ENCODE results near the gene ADAMTS7.
"Not testable (repeated sequence)": the region's sequence is repeated elsewhere in the genome, so short reads cannot be mapped to it uniquely, and the experiment has no call there.

Gene ADAMTS7, protein sequence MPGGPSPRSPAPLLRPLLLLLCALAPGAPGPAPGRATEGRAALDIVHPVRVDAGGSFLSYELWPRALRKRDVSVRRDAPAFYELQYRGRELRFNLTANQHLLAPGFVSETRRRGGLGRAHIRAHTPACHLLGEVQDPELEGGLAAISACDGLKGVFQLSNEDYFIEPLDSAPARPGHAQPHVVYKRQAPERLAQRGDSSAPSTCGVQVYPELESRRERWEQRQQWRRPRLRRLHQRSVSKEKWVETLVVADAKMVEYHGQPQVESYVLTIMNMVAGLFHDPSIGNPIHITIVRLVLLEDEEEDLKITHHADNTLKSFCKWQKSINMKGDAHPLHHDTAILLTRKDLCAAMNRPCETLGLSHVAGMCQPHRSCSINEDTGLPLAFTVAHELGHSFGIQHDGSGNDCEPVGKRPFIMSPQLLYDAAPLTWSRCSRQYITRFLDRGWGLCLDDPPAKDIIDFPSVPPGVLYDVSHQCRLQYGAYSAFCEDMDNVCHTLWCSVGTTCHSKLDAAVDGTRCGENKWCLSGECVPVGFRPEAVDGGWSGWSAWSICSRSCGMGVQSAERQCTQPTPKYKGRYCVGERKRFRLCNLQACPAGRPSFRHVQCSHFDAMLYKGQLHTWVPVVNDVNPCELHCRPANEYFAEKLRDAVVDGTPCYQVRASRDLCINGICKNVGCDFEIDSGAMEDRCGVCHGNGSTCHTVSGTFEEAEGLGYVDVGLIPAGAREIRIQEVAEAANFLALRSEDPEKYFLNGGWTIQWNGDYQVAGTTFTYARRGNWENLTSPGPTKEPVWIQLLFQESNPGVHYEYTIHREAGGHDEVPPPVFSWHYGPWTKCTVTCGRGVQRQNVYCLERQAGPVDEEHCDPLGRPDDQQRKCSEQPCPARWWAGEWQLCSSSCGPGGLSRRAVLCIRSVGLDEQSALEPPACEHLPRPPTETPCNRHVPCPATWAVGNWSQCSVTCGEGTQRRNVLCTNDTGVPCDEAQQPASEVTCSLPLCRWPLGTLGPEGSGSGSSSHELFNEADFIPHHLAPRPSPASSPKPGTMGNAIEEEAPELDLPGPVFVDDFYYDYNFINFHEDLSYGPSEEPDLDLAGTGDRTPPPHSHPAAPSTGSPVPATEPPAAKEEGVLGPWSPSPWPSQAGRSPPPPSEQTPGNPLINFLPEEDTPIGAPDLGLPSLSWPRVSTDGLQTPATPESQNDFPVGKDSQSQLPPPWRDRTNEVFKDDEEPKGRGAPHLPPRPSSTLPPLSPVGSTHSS (N-terminal part only)

DNA sequence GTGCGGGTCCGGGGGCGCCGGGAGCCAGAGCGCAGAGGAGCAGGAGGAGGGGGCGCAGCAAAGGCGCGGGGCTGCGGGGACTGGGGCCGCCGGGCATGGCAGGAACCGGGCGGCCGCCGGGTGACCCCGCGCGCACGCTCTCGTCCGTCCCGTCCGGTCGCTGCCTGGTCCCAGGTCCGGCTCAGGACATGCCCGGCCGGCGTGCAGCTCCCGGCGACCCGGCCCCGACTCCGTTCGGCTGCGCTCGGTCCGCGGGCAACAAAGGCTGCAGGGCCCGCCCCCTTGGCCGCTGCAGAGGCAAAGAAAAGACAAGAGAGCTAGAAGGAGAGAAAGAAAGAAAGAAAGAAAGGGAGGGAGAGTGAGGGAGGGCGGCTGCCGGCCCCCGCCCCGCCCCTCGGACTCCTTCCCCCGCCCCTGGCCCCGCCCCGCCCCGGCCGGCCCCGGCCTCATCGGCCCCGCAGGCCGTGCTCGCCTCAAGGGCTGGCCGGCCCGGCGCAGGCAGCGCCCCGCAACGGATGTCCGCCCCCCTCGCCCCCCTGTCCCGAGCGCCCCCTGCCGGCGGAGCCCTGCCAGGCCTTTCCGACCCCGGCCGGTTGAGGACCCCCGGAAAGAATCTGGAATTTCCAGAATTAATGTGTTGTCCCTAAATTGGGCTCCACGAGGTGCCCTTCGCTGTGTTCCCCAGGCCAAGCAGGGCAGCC is at the start of gene ADAMTS7:
TSS of gene ADAMTS7 (minus strand) at position 341 of the 701 bp plus-strand sequence. CDS start at position 97, 244 bp downstream.
- DNase-seq (ENCODE audit: low spot score) (no peak), FAIRE-seq (no peak)

DNA sequence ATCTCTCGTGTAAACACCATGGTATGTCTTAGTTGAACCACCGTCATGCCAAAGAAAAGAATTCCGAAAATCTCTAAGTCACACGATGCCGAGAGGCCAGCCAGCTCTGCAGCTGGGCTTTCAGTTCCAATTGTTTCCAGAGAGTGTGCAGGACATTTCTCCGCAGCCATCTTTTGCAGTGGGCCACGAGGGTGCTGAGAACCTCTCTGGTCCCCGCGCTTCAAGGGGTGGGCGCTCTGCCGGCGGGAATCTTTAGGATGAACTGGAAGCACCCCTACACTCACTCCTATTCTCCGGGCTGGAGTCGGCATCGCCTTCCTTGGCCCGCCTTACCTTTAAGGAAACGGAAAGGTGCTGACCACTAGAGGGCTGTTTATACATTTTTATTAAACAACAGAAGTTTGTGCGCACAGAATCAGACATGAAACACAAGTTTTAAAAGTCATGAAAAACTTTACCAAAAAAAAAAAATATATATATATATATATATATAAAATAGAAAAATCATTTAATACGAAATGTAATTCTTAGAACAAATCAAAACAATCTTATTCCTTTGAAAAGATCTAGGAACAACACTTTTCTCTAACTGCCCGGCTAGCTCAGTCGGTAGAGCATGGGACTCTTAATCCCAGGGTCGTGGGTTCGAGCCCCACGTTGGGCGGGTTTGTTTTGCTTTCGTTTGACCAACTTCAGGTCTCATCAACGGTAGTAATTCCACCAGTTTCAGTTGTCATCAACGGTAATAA is 48.9 kb upstream of the ADAMTS7 start:
- DNase-seq (ENCODE audit: low spot score), result peak; percentile 72

DNA sequence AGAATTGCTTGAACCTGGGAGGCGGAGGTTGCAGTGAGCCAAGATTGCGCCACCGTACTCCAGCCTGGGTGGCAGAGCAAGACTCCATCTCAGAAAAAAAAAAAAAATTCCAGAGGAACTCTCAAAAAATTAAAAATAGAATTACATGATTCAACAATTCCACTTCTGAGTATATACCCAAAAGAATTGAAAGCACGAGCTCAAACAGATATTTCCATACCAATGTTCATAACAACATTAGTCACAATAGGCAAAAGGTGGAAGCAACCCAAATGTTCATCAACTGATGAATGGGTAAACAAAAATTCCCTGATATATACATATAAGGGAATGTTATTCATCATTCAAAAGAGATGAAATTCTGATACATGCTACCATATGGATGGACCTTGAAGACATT is 44.5 kb upstream of the ADAMTS7 start:
- DNase-seq (ENCODE audit: low spot score) (no peak), FAIRE-seq (no peak)

More for the DNA sequence above, 48.9 kb upstream of the ADAMTS7 start:
- FAIRE-seq, result peak; percentile 79

DNA sequence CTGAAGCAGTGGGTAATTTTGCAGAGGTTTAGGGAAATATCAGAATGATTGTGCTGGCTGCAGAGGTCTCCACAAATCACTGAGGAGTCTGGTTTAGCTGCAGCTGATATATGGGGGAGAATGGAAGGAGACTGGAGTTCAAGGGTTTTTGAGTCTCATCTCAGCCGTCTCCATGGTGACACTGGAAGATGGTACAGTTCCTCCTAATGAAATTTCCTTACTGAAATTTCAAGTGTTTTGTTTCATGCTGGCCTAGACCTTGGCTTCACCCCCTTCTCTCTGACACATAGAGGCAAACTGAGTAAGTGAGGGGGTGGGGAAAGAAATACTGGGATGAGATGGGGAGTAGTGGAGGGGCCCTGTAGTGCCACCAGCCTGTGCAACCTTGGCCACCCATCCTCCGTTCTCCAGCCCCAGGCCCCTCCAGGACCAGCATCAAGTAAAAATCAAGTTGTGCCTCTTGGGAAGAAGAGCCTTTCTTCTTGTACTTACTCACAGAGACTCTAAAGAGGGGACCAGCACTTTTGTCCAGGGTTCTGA is 43.6 kb upstream of the ADAMTS7 start:
- DNase-seq (ENCODE audit: low spot score), result no peak
- FAIRE-seq, result no peak

DNA sequence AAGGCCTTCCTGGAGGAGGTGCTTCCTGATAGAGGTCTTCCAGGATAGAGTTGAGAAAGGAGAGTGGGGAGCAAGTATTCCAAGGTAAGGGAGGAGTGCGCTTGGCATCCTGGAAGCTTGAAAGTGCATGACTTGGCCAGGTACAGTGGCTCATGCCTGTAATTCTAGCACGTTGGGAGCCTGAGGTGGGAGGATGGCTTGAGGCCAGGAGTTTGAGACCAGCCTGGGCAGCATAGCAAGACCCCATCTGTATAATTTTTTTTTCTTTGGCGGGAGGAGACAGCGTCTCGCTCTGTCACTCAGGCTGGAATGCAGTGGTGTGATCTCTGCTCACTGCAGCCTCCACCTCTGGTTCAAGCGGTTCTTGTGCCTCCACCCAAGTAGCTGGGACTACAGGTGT is 42.2 kb upstream of the ADAMTS7 start:
- FAIRE-seq (no peak), DNase-seq (ENCODE audit: low spot score) (no peak)

DNA sequence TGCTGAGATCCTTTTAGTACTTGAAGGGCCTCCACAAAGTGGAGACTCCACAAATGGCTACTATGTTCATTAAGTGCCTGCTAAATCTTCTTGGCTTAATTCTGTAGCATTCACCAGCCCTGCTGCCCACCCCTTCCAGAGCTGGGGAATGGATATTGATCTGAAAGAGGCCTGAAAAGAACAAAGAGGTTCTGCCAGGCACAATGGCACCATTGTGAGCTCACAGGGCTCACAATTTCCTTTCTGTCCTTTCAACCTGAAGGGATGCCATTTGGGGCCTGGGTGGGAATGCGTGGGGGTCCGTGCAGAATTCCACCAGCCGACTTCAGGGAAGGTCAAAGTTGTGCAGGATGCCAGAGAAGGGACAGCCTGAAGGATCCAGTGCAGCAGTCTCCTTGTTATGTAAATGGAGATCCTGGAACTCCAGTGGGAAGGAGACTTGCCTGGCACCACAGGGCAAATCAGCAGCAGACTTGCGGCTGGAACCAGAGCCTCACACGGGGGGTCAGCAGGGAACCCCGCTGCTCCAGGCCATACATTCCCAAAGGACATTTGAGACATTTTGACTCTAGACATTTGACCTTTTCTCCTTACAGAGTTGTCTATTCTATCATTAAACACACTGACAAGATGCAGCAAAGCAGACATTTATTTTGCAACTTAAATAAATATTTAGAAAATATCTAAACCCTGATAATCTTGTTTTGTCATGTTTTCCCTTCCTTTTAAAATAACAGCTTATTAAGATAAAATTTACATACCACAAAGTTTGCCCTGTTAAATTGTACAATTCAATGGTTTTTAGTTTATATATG is 39.9 kb upstream of the ADAMTS7 start:
- FAIRE-seq (no peak), DNase-seq (ENCODE audit: low spot score) (no peak)

DNA sequence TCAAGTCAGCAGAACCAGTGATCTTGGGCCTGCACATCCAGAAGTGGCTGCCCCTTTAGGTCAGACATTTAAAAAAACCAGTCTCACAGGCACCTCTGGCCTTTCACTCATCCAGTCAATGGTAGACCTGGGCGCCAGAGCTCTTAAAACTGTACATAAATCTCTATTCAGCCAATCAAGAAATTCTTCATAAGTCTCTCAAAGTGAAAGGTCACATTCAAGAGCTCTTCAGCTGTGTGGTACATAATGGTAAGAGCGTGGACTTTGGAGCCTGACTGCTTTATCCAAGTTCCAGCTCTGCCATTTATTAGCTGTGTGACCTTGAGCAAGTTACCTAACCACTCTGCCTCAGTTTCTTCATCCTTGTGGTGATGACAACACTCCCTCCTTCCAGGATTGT is 39.1 kb upstream of the ADAMTS7 start:
- FAIRE-seq, result no peak
- DNase-seq (ENCODE audit: low spot score), result no peak

DNA sequence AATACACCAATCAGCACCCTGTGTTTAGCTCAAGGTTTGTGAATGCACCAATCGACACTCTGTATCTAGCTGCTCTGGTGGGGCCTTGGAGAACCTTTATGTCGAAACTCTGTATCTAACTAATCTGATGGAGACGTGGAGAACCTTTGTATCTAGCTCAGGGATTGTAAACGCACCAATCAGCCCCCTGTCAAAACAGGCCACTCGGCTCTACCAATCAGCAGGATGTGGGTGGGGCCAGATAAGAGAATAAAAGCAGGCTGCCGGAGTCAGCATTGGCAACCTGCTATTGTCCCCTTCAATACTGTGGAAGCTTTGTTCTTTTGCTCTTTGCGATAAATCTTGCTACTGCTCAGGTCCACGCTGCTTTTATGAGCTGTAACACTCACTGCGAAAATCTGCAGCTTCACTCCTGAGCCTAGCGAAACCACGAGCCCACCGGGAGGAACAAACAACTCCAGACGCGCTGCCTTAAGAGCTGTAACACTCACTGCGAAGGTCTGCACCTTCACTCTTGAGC is 36.2 kb upstream of the ADAMTS7 start:
- FAIRE-seq; DNase-seq (ENCODE audit: low spot score): not testable (repeated sequence)

DNA sequence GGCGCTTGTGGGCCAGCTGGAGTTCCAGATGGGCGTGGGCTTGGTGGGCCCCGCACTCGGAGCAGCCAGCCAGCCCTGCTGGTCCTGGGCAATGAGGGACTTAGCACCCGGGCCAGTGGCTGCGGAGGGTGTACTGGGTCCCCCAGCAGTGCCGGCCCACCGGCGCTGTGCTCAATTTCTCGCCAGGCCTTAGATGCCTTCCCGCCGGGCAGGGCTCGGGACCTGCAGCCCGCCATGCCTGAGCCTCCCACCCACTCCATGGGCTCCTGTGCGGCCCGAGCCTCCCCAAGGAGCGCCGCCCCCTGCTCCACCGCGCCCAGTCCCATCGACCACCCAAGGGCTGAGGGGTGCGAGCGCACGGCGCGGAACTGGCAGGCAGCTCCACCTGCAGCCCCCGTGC is 35.6 kb upstream of the ADAMTS7 start:
- not testable (repeated sequence) for FAIRE-seq; DNase-seq (ENCODE audit: low spot score)

DNA sequence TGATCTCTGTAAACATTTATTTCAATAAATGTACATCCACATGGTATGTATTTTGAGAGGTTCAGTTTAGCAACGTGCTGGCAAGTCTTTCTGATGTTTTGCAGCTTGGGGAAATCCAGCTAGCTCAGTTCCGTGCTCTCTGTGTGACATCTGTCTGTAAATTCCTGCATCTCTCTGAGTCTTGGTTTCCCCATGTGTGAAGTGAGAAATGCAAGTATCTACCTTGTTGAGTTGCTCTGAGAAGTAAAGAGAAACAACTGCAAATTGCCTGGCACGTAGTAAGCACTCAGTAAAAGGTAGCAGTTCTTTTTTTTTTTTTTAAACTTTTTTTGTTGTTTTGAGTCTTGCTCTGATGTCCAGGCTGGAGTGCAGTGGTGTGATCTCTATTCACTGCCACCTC is 31.3 kb upstream of the ADAMTS7 start:
- no peak for FAIRE-seq
- DNase-seq (ENCODE audit: low spot score), result no peak

DNA sequence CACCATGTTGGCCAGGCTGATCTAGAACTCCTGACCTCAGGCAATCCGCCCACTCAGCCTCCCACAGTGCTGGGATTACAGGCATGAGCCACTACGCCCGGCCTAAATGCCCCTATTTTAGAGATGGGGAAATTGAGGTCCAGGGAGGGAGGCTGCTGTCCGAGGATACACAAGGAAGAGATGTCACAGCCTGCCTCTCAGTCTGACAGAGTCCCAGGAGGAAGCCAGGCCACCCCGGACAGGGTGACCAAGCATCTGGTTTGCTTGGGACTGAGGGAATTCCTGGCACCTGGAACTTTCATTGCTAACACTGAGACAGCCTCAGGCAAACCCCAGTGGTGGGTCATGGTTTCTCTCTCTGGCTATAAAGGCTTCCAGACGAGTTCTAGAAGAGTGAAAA is 30.6 kb upstream of the ADAMTS7 start:
- DNase-seq (ENCODE audit: low spot score), result no peak

DNA sequence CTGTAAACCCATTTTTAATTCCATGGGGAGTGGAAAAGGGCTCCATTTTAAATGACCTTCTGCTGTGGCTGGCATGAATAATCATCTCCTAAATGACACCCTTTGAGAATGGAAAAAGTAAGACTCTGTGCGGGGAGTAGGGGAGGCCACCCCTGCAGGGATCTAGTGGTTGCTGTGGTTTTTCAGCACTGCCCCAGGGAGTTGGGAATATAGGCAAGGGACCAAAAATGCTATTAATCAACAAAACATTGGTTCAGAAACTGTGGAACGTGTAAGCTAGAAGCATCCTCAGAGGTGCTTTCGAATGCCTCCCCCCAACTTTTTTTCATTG is 30.1 kb upstream of the ADAMTS7 start:
- FAIRE-seq (no peak), DNase-seq (ENCODE audit: low spot score) (no peak)

More for the DNA sequence above, 30.6 kb upstream of the ADAMTS7 start:
- FAIRE-seq, result no peak

DNA sequence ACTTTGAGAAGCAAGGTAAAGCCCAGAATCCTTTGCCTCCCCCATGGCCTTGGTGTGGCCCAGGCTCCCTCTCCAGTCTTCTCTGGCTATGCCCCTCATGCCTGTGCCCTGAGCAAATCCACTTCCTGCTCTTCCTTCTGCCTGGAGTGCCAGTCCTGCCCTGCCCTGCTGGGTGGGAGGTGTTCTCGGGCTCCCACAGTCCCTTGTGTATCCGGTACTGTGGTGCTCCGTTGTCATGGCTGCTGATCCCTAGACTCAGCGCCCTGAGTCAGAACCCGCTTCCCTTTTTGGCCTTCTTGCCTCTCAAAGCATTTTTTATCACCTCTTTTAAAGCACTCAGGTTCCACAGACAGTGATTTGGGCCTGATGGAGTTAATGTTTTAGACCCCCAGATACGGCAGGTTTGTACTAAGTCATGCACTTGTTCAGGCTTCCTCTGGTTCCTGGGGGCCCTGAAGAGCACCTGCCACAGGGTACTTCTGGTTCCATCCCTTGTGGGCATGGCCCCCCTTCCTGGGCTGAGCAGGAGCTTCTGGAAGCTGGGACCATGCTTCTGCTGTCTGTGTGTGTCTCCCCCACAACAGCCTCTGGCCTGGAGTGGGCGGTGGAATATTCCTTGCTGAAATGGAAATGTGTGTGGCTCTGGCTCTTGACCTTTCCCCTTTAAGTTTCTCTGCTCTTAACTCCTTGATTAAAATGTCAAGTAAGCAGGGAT is 29.6 kb upstream of the ADAMTS7 start:
- FAIRE-seq (no peak), DNase-seq (ENCODE audit: low spot score) (peak; percentile 42)

DNA sequence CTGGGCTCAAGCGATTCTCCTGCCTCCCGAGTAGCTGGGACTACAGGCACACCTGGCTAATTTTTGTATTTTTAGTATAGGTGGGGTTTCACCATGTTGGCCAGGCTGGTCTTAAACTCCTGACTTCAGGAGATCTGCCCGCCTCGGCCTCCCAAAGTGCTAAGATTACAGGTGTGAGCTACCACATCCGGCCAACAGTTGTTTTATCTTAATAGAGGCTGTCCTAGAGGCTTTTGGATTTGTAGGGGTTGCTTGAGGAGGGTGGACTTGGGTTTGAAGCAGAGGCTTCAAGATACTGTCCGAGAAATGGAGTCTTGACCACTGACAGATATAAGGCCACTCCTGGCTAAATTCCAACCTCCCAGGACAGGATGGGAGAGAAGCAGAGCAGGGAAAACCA is 27.9 kb upstream of the ADAMTS7 start:
- FAIRE-seq; DNase-seq (ENCODE audit: low spot score): not testable (repeated sequence)

DNA sequence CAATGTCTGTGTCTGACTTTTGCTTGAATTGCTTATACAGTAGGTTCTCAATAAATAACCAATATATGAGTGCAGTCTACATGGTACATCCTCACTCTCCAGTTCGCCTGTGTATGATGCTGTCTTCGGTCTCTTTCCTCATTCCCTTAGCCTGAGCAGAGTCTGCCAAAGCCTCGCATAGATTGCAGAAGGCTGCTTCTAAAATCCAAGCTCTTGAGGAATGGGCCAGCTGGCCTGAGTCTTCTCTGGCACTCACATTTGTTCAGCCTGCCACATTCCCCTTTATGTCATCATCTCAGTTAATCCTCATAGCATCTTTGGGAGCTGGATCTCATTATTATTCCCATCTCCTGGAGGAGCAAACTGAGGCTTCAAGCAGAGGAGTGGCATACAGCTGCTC is 27.2 kb upstream of the ADAMTS7 start:
- no peak for FAIRE-seq
- DNase-seq (ENCODE audit: low spot score), result no peak

DNA sequence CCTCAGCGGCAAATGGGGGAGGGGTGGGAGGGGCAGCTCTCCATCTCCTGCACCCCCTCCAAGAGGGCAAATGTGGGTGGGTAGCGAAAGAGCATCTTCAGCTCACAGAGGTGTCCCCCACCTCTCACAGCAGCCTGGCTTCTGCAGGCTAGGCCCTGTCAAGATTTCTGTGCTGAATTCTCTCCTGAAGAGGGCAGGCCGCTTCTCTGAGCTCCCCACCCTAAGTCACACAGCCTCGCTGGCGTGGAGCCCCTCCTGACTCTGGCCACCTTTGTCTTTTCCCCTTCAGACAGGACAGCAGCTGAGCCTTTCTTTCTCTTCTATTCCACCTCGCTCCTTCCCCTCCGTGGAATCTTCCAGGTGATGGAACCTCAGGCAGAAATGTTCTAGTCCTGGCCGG is 26.3 kb upstream of the ADAMTS7 start:
- DNase-seq (ENCODE audit: low spot score) (no peak), FAIRE-seq (no peak)

DNA sequence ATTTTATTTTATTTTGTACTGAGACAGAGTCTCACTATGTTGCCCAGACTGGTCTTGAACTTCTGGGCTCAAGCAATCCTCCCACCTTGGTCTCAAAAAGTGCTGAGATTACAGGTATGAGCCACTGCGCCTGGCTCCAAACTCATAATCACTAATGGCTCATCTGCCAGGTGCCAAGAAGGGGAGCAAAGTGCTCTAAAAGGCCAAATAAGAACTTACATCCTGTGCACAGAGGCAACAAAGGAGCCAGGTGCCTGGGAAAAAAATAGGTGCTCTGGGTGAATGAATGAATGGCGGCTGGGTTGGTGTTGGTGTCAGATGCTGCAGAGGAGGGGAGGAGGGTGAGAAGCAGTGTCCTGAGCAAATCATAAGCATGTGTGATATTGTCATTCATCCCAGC is 25.9 kb upstream of the ADAMTS7 start:
- FAIRE-seq, result no peak
- DNase-seq (ENCODE audit: low spot score), result no peak

DNA sequence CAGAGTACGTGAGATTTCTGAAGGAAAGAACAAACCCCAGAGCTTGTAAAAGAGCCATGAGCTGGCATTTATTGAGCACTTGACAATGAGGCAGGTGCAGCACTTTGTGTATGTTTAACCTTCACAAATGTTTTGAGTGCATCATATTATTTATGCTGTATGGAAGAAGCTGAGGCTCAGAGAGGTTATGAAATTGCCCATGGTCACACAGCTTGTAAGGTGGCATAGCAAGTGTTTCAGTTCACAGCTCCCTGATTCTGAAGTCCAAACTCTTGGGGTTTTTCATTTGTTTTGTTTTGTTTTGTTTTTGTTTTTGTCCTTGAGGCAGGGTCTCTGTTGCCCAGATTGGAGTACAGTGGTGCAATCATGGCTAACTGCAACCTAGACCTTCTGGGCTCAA is 25.1 kb upstream of the ADAMTS7 start:
- FAIRE-seq, result no peak
- no peak for DNase-seq (ENCODE audit: low spot score)
